GM23248 (cell line): Measurements from ENCODE around the gene KICS2.

Source experiments
- EZH2 ChIP-seq: fragments of 200-600 bp; sonication (generic); IDR thresholded peaks from 2 replicates; pipeline ENCODE4 v1.6.1; 2018; ENCODE audit warnings: antibody characterized with exemption, mild to moderate bottlenecking; ENCODE audit not compliant: insufficient read depth, poor library complexity, severe bottlenecking
- EZH2phosphoT487 ChIP-seq: fragments of 200-600 bp; sonication (generic); IDR thresholded peaks from 2 replicates; pipeline ENCODE4 v1.6.1; 2018; ENCODE audit warnings: antibody characterized with exemption, moderate library complexity, mild to moderate bottlenecking, low read depth; ENCODE audit not compliant: insufficient read depth

- TF ChIP-seq EZH2, result no peak
- TF ChIP-seq EZH2phosphoT487, result no peak
Measured at GRCh38 chr12:64258576-64258975, 36.5 kb upstream of the KICS2 start.
